ENCODE measurements around the gene PDCD2.

DNA sequence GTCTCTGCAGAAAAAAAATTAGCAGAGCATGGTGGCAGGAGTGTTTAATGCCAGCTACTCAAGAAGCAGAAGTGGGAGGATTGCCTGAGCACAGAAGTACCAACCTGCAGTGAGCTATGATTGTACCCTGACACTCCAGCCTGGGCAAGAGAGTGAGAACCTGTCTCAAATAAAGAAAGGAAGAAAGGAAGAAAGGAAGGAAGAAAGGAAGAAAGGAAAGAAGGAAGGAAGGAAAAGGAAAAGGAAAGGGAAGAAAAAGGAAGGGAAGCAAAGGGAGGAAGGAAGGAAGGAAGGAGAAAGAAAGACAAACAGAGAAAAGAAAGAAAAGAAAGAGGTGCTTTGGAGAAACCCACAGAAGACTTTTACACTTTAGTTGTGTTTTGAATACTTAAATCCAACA, 12.8 kb upstream of the PDCD2 start:
- TF ChIP-seq TAF1 (IDR thresholded peaks at IDR 0.05; ENCODE audit: low read depth, low read length): no peak
- no peak for TF ChIP-seq POLR2A (IDR thresholded peaks at IDR 0.05; ENCODE audit: low read depth, low read length)

Data from GM12891 (cell line).